Stimulated activated CD4-positive, alpha-beta T cell treated with anti-CD3 and anti-CD28 coated beads, Interleukin-2, amount 100 ng/mL, for 48 hours (primary cell): ENCODE data around the gene ALDH8A1.

ENCODE experiments used
- DNase-seq, 2 donors: peaks; one replicate each; pipeline ENCODE4 v3.0.0-alpha.2; 2020

Gene ALDH8A1

GRCh38 chr6:134950482-134950881, 581 bp upstream of the ALDH8A1 start:
- DNase-seq, result no peak

DNA sequence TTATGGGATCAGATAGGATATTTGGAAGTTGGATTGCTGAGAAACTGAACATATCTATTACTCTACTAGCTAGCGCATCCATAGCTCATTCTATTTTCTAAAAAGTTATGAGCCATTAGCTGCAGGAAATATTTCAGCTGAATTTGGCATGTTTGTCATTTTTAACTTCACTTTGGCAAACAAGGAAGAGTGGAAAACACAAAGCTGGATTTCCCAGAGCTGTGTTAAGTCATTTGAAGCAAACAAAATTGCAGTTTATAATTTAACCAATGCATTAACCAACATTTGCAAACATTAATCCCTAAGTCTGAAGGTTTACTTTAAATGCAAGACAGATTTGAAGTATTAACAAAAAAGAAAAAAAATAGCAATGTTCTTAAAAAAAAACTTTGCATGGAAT, 1.2 kb downstream of the ALDH8A1 start:
- no peak for DNase-seq

DNA sequence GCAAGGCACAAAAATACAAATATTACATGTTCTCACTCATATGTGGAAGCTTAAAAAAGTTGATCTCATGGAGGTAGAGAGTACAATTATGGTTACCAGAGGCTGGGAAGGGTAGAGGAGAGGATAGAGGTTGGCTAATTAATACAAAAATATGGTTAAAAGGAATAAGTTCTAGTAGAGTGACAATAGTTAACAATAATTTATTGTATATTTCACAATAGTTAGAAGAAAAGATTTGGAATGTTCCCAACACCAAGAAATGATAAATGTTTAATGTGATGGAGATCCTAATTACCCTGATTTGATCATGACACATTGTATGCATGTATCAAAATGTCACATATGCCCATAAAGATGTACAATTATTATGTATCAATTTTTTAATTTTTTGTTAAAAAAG, 1.8 kb downstream of the ALDH8A1 start:
- no peak for DNase-seq

DNA sequence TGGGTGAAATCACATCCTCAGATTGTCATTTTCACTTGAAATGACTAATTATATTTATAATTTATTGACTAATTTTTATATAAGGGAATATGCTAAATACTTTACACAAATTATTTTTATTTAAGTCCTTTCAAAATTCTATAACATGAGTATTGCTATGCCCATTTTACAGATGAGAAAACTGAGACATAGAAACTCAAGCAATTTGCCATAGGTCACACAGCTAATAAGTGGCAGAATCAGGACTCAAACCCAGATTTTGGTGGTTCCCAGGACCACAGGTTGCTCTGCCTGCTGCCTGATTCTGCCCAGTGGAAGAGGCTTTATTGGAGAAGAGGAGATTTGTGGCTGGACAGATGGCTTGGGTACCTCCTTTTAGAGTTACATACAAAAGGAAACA, 4.9 kb downstream of the ALDH8A1 start:
- no peak for DNase-seq

- no peak for DNase-seq
Measured at GRCh38 chr6:134943522-134944111, 6.3 kb downstream of the ALDH8A1 start.

GRCh38 chr6:134938896-134939295, 11.0 kb downstream of the ALDH8A1 start:
- peak; percentile 34 to 53 for DNase-seq

- no peak for DNase-seq
Measured at GRCh38 chr6:134937426-134937825, 12.5 kb downstream of the ALDH8A1 start.

DNA sequence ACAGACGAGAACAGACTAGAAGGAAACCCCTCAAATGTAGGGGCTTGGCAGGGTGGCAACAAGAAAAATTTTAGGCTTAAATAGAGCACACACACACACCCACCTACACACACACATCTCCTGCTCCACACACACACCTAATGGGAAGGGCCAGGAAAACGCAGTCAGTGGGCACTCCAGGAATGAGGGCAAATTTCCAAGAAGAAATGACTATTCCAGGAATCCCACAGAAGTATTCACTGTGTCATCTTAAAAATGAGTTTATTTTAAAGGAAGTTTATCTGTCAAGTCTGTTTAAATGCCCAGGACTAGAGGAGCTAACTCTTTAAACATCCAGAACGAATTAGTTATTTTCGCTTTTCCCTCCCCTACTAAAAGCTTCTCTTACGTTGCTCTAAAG, 13.0 kb downstream of the ALDH8A1 start:
- no peak for DNase-seq

DNA sequence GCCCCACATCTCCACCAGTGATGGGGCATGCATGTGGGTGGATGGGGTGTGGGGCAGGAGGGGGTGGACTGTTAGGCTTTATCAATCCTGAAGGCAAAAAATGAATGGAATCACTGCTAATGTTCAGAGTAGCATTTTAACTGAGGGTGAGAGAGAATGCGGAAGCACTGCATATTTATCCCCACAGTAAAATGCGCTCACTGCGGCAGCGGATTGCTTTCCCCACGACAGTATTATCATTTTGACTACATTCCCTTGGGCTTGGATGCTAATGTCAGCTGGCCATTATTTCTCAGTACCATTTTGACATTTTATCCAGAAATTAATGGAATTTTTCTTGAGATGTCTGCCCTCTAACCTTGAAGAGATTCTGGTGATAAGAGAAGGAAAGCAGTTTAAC, 13.4 kb downstream of the ALDH8A1 start:
- no peak for DNase-seq

GRCh38 chr6:134934793-134935485, 15.0 kb downstream of the ALDH8A1 start:
- no peak for DNase-seq

GRCh38 chr6:134932535-134933470, 17.1 kb downstream of the ALDH8A1 start:
- no peak for DNase-seq

DNA sequence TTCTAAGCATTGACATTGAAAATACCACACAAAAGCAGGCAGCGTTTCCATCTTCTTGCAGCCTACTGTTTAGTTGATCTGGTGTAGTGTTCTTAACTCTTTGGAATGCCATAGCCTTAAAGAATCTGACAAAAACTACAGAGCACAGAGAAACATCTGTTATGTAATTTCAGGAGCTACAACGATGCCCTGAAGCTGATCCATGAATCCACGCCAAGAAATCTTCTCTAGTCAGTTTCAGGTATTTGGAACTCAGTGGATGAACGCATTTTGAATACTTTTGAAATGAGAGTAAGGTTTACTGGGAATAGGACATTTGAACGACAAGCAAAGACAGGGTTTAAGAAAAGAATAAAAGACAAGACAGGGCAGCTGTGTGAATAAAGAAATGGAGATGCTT, 17.8 kb downstream of the ALDH8A1 start:
- DNase-seq, result no peak

DNA sequence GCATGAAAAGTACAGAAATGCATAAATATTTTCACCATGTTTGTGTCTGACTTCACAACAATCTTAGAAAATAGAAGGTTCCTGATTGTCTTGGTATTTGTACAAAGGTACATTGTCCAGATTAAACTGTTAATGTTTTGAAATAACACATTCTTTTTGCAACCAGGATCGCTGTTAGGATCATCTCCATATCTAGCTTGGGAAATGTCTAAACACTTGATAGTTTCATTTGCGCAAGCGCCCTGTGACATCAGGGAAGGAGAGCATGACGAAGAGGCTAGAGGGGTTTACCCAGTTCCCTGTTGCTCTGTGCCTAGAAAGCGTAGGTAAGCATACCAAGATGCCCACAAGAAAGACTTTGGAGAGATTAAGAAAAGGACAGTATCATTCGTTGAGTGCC, 19.4 kb downstream of the ALDH8A1 start:
- no peak for DNase-seq

- no peak for DNase-seq
Measured at GRCh38 chr6:134928151-134928900, 21.6 kb downstream of the ALDH8A1 start.

- DNase-seq, result no peak
Measured at GRCh38 chr6:134925800-134926199, 24.1 kb downstream of the ALDH8A1 start.

DNA sequence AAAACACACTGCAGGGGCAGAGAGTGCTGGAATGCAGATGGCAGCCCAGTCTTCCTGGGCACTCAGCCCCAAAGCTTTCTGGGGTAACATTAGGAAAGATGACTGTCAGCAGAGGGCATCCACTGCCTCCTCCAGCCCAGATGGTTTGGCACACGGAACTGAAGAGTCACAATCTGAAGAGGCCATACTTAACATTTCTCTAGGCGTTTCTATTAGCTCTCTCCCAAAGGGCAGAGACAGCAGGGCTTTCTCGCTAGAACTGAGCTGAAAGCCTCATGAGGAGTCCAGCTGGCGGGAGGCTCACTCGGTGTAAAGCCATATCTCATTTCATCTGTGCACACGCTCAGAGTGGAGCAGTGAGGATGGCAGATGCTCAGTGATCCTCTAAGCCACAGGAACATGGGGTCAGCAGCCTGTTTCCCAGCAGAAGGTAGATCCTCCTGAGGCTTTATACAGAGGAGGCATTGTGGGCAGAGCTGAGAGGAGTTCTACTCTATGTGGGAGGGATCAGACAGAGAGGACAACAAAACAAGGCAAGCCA, 28.1 kb downstream of the ALDH8A1 start:
- DNase-seq, result no peak

GRCh38 chr6:134921276-134921675, 28.6 kb downstream of the ALDH8A1 start:
- no peak for DNase-seq

- DNase-seq, result no peak
Measured at GRCh38 chr6:134920422-134920821, 29.5 kb downstream of the ALDH8A1 start.

DNA sequence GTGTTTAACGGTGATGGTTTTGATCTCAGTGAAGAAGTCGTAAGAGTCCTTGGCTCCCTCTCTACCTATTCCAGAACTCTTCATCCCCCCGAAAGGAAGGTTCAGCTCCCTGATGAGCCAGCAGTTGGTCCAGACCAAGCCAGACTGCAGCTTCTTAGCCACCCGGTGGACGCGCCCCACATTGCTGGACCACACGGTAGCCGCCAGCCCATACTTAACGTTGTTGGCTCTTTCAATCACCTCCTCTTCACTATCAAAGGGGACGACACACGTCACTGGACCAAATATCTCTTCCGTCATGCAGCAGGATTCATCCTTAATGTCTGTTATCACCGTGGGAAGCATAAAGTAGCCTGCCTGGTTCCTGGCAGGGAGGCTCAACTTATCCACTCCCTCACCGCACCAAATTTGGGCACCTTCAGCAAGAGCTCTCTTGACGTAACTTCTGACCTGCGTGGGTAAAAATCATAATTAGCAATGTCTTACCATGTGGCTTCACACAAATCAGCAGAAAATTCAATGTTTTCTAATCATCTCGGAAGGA, 31.4 kb downstream of the ALDH8A1 start:
- DNase-seq, result no peak

GRCh38 chr6:134911547-134911946, 38.4 kb downstream of the ALDH8A1 start:
- DNase-seq, result no peak

GRCh38 chr6:134910593-134910935, 39.3 kb downstream of the ALDH8A1 start:
- no peak for DNase-seq
